ENCODE data around the gene VPS51.
A peak's percentile ranks its signal among the peaks of the same experiment; 100 is the strongest.

VPS51 gene

DNA sequence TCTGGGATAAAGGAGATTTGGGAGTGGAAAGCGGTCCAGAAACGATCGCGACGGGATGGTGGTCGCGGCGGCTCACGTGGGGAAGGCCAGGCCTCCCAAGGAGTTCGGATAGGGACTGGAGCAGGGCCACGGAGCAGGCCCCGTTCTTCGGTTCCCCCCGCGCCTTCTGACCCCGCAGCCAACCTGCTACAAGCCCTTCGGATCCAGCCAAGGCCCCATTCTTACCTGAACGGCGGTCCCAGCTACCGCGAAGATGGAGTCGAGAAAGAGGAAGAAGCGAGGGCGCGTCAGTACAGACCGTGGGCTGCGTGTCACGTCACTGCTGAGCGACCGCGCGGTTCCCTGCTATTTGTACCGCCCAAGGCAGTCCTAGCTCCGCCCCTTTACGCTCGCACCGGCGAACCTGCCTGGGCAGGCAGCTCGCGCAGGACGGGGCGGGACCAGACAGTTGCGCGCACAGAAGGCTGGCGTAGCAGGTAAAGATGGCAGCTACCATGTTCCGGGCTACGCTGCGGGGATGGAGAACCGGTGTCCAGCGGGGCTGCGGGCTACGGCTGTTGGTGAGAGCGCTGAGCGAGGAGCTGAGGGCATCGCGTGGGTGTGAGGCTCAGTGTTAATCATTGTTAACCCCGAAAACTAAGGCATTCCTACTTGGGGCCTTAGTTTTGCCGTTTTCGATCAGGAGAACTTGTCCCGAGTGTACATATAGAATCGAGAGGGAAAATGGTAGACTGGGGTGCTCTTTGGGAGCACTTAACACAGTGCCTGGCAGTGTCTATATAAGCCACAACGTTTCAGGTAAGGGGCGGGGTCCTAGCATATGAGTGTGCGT is 26.1 kb downstream of the VPS51 start, which contains the start of the genes FAU and MRPL49:
Gene FAU (minus strand): TSS at position 270 of the 832 bp plus-strand sequence. CDS start 321 bp downstream, outside the sequence.
Gene MRPL49 (plus strand): TSS at position 457 of the 832 bp plus-strand sequence. CDS start 26 bp downstream, at position 483.
- peak; percentile 93 for DNase-seq

DNA sequence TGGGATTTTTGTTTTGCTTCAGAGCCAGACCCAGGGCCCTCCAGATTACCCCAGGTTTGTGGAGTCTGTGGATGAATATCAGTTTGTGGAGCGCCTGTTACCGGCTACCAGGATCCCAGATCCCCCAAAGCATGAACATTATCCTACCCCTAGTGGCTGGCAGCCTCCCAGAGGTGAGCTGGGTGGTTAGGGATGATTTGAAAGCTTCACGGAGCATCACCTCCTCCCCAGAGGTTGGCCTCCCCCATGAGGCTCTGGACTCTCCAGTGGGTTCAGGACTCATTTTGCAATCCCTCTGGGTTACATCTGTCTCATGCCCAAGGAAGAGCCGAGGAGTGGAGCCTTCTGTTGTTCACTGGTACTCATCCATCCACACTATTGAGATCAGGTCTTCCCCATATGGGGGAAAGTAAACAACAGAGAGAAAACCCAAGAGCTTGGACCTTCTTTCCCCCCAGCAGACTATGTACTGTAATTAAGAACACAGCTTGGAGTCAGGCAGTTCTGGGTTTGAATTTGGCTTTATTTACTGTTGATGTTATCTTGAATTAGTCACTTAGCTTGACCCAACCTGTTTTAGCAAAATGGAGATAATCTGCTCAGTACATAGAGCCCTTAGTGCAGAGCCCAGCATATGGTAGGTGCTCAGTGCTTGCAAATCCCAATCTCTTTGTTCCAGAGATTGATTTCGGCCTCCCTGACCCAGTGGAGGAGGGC is 28.6 kb downstream of the VPS51 start:
- DNase-seq = no peak

DNA sequence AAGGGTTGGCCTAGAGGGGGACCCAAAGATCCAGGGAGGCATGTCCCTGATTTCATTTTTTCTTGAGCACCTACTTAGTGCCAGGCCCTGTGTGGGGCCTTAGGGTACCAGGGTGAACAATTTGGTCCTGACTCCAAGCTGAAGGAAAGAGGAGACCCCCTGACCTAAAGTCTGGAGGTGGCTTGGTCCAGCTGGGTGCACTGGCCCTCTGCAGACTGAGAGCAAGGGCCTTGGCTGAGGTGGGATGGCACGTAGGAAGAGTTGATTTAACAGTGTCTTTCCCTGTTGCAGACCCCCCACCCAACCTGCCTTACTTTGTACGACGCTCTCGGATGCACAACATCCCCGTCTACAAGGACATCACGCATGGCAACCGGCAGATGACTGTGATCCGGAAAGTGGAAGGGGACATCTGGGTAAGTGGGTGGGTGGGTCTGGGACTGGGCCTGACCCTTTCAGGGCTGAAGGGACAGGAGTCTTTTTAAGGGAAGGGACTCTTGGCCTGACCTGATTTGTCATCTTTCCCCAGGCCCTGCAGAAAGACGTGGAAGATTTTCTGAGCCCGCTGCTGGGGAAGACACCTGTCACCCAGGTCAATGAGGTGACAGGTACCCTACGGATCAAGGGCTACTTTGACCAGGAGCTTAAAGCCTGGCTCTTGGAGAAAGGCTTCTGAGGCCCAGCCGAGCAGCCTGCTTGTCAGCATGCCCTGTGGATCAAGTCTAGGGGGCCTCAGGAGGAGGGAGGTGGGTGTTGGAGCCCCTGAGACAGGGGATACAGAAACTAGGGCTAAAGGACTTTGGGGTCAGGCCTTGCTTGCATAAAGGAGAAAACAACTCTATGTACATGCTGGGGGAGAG is 29.4 kb downstream of the VPS51 start:
- no peak for DNase-seq

DNA sequence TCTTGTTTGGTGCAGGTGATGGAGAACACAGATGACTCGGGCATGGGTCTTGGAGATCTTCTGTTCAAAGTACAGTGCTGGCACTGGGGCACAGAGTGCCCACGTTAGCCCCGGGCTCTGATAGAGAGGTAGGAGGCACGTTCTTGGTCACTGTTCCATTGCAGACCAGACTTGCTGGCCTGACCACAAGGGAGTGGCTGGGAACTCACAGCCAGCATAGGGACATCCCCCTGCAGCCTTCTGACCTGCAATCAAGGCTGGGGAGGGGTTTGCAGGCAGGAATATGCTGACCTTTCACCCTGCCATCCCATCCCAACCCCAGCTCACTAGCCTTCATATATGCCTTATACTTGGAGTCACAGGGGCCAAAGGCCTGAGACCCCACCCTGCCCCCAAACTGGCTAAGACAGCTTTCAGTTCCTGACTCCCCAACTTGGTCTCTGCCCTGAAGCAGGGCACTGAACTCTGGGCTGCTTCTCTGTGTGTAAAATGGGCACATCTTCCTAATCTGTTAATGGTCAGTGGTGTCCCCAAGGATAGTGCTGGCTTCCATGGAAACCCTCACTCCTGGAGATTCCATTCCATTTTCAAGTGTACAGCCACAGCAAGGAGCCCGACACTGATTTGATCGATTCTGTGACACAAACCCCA is 30.7 kb downstream of the VPS51 start:
- DNase-seq = no peak

DNA sequence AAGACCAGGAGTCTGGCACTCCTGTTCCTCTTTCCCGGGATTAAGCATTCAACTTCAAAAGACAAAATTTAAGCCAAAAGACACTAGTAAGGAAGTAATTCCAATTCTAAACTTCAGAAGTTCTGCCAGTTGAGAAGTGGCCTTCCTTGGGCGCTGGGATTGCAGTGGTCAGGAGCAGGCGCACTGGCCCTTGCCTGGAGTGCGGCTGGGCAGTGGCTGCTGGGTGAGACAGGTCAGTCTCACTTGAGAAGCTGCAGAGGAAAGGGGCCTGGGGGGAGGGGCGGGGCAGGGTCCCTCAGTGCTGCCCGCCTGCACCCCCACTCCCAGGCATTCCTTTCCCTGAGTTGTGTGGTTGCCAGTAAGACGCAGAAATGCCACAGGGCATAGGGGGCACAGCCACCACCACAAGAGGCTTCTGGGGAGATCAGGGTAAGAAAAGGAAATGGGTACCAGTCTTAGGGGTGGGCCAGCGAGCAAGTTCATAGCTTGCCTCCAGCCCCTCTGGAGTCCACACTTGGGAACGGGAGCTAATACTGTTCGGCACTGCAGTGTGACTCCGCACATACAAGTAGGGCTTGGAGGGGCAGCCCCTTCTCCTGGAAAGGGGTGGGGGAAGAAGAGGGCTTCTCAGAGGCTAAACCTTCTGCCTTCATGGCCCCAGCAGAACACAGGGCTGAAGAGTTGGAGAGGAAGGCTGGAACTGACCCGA is 31.6 kb downstream of the VPS51 start:
- DNase-seq = no peak

DNA sequence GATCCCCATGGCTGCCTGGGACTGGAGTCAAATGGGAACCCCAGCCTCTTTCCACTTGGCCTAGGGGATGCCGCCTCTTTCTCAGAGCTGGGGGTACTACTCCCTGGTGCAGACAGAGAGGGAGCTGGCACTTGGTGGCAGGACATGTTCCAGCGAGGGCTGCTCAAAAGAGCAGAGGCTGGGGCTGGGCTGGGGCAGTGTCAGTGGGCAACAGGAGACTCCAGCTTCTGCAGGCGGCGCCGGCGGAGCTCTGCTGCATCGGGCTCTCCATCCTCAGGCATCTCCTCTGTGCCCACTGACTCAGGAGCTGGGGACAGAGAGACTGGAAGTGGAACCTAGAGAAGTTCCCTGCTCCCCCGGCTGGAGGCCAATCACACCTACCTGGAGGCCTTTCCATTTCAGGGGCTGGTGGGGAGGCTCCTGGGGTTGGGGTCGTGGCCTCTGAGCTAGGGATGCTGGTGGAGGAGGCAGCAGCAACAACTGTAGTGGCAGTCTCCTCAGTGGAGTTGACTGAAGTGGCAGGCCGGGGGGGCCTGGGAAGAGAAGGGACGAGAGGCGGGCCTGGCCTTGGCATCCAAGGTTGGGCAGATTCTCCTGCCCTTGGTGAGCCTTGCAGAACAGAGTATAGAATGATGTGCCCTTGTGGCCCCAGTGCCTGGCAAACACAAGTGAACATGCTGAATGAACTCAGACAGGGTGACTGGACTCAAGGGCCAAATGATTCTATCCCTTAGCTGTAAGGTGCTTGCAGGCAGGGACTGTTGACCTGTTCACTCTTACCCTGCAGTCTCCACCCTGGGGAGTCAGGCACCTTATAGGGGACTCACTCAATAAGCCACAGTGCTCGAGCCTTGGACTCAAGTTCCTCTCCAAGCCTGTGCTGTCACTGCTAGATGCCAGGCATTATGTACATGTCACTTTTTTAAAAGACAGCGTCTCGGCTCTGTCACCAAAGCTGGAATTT is 32.5 kb downstream of the VPS51 start:
- DNase-seq = no peak

DNA sequence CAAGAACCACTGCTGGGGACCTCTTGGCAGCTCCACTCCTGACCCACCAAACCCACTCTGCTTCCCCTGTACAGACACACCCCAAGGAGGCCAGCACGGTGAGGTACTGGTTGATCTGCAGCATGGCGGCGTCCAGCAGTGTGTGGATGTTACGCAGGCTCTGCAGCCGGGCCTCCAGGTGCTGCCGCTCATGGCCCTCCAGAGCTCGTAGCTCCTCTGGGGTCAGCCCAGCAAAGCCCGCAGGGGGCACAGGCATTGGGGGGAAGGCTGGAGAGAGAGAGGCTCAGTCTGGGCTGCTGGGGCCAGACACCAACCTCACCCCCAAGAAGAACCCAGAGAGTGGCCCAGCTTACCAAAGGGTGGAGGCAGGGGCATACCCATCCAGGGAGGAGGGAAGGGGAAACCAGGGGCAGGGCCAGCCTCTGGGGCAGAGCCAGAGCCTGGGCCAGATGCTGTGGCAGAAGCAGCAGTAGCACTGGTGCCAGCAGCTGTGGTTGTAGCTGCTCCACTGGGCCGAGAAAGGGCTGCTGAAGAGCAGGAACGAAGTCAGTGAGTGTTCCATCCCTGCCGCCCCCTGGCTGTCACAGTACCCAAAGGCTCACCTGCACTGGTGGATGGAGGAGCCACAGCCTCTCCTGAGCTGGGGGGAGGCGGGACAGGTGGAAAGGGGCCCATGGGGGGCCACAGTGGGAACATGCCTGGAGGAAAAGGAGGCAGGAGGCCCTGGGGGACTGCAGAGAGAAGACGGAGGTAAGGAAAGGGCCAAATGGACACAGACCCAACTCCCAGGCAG is 33.8 kb downstream of the VPS51 start:
- DNase-seq = no peak

DNA sequence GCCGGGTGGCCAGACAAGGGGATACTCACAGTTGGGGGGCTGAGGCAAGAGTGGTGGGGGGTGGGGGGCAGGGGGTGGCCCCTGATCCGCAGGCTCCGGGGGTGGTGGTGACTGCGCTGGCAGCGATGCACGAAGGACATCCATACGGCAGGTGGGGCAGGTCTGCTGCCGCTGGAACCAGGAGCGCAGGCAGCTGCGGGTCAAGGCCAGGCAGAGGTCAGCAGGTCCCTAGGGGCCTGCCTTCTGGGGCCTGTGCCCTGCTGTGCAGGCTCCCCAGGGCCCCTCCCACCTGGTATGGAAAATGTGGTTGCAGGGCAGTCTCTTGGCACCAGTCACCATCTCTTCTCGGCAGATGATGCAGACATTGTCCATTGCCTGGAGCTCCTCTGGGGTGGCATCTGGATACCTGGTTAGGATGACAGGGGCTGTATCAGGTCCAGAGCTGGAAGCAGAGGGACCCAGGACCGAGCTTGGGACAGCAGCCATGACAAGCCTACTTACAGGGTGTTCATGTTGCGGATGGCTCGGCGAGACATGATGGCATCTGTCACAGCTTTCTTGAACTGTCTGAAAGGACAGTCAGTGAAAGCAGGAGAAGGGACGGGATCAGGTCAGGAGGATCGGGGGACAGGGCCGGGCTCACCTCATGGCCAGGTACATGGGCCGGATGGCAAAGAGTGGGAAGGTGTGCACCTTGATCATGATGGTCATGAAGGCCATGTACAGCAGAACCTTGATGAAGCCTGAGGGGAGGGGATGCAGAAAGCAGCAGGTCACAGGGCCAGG is 34.8 kb downstream of the VPS51 start:
- no peak for DNase-seq

DNA sequence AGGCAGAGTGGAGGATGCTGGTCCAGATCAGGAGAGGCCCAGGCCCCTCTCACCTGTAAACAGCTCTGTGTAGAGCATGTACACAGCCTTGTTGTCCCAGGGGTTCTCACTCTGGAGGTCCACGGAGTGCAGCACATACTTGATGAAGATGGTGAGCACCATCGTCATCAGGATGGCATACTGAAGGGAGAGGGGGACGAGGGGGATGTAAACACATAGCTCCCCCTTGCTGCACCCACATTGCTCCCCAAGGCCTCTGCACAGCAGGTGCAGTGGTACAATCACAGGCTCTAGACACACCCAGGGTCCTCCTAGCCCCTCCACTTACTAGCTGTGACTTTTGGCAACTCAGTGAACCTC is 35.4 kb downstream of the VPS51 start:
- no peak for DNase-seq

DNA sequence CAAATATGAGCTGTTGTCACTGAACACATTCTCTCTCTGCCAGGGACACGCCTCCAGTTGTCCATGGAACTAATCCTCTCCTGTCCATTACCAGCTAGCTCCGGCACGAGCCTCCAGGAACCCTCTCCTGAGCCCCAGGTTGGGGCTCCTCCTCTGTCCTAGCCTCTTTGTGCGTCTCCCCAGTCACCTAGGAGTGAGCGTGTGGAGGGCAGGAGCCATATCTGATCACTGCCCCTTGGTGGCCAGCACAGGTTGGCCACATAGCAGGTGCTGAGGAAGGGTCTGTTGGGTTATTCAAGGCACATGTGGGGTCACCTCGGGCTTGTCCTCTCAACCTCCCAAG is 35.9 kb downstream of the VPS51 start:
- DNase-seq = no peak

DNA sequence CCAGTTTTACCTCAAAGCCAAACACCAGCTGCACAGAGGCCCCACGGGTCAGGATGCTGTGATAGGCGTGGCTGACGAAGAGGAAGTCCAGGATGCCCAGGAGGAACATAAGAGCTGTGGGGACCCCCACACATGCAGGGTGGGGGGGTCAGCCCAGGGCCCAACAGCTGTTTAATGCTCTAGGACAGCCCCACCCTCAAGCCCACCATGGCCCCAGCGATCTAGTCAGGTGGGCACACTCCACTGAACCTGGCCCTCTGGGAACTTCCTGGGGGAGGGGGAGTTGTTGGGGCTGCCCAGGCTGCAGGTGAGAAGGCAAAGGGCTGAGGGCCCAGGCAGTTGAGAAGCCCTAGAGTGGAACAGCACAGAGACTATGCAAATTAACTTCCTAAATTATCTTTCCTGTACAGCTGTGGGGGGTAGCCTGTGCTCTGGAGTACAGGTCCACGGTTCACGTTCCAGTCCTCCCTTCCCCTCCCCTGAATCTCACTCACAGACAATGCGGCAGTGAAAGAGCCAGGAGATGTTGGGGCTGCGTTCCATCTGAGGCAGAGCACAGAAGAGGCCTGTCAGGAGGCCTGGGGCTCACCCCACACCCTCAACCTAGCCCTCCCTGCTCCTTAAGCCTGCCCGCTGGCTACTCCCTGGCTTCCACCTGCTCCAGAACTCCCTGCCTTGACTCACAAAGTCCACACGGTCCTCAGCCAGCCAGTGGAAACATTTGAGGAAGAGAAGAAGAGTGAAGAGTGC is 36.4 kb downstream of the VPS51 start:
- DNase-seq = no peak

DNA sequence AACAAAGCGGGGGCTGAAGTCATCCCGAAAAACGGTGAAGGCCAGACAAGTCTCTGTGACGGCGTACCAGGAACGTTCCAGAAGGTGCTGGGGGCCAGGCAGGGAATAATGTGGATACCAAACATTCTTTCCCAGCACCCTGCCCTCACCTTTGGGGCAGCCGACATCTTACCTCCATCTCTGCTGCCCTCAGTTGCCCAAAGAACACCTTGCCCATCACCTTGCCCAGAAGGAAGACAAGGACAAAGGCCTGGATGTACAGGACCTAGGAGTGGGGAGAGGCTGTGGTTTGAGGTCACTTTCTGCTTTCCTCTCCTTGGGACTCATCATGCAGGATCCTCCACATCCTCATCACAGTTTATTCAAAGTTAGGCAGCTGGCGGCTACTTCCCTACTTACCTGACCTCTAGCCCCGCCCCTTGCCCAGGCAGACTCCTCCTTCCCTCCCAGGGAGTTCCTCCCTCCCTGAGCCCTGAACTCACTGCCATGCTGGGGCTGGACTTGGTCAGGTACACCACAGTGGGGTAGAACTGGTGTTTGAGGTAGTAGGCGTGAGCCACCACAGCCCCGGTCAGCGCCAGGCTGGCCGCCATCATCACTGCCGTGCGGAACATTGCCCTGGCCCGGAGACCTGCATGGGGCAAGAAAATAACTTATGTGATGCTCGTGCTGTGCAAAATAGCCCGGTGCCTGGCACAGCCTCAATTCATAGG is 37.1 kb downstream of the VPS51 start:
- DNase-seq = no peak

DNA sequence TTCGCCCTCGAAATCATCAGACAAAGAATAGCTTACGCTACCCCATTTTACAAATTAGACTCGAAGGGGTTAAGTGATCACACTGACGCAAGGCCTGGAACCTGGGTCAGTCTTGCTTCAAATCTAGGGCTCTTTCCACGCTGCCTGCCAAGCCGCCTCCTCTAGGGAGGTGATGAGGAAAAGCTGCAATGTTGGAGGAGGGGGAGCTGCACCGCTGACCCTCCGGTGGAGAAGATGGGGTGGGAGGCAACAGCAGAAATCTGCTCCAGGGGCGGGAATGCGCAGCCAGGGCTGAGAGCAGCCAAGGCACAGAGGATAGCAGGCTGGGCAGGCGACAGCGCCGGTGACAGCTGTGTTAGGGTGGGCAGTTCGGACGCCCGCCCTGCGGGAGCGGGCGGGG is 37.7 kb downstream of the VPS51 start:
- DNase-seq = no peak

DNA sequence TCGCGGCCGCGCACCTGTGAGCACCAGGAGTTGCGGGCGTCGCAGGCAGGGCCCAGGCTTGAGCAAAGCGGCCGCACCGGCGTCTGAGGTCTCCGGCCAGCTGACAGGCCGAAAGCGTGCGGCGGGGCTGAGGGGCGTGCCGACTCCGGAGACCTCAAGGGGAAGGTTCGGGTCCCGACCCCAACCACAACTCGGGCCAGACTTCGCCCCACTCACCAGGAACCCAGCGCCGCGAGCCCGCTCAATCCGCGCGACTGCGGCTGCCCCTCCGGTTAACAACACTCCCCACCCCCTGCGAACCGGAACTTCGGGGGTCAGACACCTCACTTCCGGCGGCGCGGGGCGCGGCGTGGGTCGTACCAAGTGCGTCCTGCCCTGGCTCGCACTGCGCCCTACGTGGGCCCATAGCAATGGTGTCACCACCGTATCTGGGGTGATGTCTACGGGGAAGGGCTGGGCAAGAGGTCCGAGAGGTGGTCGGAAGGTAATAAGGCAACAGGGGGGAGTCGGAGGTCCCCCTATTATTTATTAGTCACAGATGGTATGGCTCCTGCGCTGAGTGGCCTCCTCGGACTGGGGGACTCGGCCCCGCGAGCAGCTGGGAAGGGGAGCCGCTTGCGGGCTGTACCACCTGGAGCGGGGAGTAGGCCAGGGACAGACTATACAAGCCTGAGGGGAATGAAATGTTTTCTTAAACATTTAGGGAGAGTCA is 38.4 kb downstream of the VPS51 start, which contains the start of gene SYVN1:
Gene SYVN1 (minus strand): TSS at position 280 of the 712 bp plus-strand sequence. CDS start 918 bp downstream, outside the sequence.
- peak; percentile 70 for DNase-seq

DNA sequence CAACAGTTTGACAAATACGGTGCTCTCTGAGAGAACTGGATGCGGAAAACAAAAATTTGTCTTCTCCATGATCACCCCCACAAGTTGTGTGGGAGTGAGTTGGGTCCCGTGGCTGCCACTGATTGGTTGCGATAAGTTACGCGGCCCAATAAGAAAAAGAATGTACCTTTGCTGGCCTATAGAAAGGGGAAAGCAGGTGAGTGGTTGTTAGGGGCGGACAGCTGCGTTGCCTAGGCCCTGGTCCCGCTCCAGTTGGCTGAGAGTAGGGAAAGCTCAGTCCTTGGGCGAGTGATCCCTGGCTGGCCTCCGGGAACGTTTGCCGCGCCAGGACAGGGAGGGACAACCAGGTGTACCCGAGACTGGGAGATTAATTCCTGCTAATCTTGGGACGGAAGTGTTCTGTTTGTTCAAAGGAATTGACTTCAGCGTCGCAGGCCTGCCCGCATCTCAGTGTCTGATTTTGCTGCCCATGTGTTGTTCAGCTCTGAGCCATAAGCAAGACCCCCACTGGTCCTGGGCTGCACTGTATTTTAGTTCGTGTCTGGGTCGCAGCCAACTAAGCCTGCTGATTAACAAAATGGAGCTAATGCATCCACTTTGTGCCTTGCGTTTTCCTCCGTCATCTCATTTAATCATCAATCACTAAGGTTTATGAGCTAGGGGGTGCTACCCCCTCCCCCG is 39.1 kb downstream of the VPS51 start:
- peak; percentile 95 for DNase-seq

DNA sequence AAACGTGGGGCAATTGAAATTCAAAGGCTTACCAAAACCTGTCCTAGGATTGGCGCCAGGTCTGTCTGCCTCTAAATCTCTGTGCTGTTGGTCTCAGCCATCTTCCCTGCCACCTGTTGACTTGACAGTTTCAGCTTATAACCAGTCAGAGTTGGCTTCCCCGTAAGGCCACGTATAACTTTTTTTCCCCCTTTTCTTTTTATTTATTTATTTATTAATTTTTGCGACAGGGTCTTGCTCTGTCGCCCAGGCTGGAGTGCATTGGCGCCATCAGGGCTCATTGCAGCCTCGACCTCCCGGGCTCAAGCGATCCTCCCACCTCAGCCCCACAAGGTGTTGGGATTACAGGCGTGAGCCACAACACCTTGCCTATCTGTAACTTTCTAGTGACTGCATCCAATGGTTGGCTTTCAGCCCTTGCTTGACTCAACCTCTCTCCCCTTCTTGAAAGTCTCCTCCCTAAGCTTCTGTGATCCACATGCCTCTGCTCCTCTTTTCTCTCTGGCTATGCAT is 39.7 kb downstream of the VPS51 start:
- no peak for DNase-seq
